HFFc6 (cell line): ENCODE data around the gene TSPAN11. TPM values are rescaled to one million over a fixed set of nuclear protein-coding genes. Genes with fewer than 3 reads are reported as not detected.

Experiments used
- DNase-seq: peaks from one replicate; pipeline ENCODE4 v3.0.0-alpha.2; 2018
- H3K27ac Mint-ChIP-seq: 2 replicates; pipeline ENCODE4 v1.8.0; 2020; ENCODE audit warnings: mild to moderate bottlenecking, mixed read lengths
- H3K27me3 Mint-ChIP-seq: 2 replicates; pipeline ENCODE4 v1.8.0; 2021; ENCODE audit warnings: mild to moderate bottlenecking, moderate library complexity, mixed read lengths; ENCODE audit not compliant: insufficient read depth
- H3K36me3 Mint-ChIP-seq: 2 replicates; pipeline ENCODE4 v1.8.0; 2021; ENCODE audit warnings: low read depth, mixed read lengths
- H3K4me1 Mint-ChIP-seq: 2 replicates; pipeline ENCODE4 v1.8.0; 2020; ENCODE audit warnings: low read depth, mixed read lengths
- H3K4me3 Mint-ChIP-seq: 2 replicates; pipeline ENCODE4 v1.8.0; 2020; ENCODE audit warnings: mild to moderate bottlenecking, moderate library complexity, mixed read lengths
- H3K9me3 Mint-ChIP-seq: 2 replicates; pipeline ENCODE4 v1.8.0; 2020; ENCODE audit warnings: mild to moderate bottlenecking, mixed read lengths
- CTCF ChIP-seq: fragments of 200-600 bp; sonication (generic); IDR thresholded peaks from 2 replicates; pipeline ENCODE4 v1.5.0; 2021; ENCODE audit warnings: antibody characterized with exemption, mild to moderate bottlenecking
- total RNA-seq, 6 experiments: library from RNA; stranded (reverse); fragmentation: NEBNext Ultra II Directional; extraction: Animal tissue kit (Norgen Biotek cat#: 25700); gene quantifications; 2 replicates in 1 of 6; 3 replicates in 5 of 6; pipeline ENCODE4 v1.2.3, GENCODE V29; 2021

The TSPAN11 gene
- total RNA-seq, 6 experiments from 2014 or later: 0.17 to 0.18 TPM; not detected in 4

DNA sequence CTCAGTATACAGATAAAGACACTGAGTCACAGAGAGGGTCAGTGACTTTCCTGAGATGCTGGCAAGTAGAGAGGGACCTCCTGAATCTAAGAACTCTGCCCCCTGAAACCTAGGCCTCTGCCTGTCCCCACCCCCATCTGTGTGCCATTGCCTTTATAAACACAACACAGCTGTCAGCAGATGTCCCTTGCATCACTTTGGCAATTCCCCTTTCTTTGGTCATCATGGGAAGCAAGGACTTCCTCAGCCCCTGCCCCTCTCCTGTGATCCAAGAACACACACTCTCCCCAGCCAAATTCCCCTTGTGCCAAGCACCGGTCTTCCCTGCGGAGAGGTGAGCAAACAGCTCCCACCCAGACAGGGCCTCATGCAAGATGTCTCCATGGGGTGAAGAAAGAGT lies 8.3 kb downstream of the TSPAN11 start:
- Mint-ChIP-seq H3K27ac (no peak overlapping the region), H3K27me3 (peaks cover 11% of the 10 kb centered on the region), H3K36me3 (no peaks in the 10 kb centered on the region), H3K4me3 (no peak overlapping the region), H3K4me1 (no peaks in the 10 kb centered on the region), H3K9me3 (no peaks in the 10 kb centered on the region)
- no peak for TF ChIP-seq CTCF
- DNase-seq: no peak

- no peak for TF ChIP-seq CTCF
- Mint-ChIP-seq H3K4me3 (no peak overlapping the region), H3K4me1 (no peaks in the 10 kb centered on the region), H3K27me3 (peaks cover 9% of the 10 kb centered on the region), H3K27ac (no peak overlapping the region), H3K36me3 (no peaks in the 10 kb centered on the region), H3K9me3 (no peaks in the 10 kb centered on the region)
- DNase-seq: no peak
Measured at GRCh38 chr12:30936036-30936435, 9.5 kb downstream of the TSPAN11 start.

DNA sequence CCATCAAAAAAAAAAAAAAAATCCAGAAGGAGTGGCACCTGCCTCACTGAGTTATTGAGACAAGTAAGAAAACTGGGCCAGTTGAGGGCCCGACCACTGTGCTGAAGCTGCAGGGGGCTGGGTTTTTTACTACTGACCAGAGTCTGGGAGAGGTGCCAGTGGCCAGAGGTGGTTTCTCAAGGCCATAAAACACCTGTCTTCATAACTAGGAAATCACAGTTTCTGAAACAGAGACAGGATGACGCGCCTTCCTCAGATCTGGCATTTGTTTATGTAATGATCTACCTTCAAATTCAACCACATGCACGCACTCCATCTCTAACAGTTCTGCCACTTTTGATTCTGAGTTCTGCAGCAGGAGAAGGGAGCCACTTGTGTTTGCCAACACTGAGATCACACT lies 12.7 kb downstream of the TSPAN11 start:
- no peak overlapping the region for H3K4me3 Mint-ChIP-seq
- DNase-seq: no peak
- H3K4me1 Mint-ChIP-seq: no peaks in the 10 kb centered on the region
- H3K36me3 Mint-ChIP-seq: no peaks in the 10 kb centered on the region
- H3K27ac Mint-ChIP-seq: no peak overlapping the region
- H3K9me3 Mint-ChIP-seq: no peaks in the 10 kb centered on the region
- no peak for TF ChIP-seq CTCF
- peaks cover 10% of the 10 kb centered on the region for H3K27me3 Mint-ChIP-seq

GRCh38 chr12:30942486-30942885 lies 15.9 kb downstream of the TSPAN11 start:
- Mint-ChIP-seq H3K4me1 (no peaks in the 10 kb centered on the region), H3K27me3 (peaks cover 15% of the 10 kb centered on the region), H3K27ac (no peak overlapping the region), H3K36me3 (no peaks in the 10 kb centered on the region), H3K4me3 (no peak overlapping the region), H3K9me3 (no peaks in the 10 kb centered on the region)
- no peak for TF ChIP-seq CTCF
- no peak for DNase-seq

- Mint-ChIP-seq H3K4me1 (no peaks in the 10 kb centered on the region), H3K4me3 (no peak overlapping the region), H3K27ac (no peak overlapping the region), H3K9me3 (no peaks in the 10 kb centered on the region), H3K27me3 (peaks cover 14% of the 10 kb centered on the region), H3K36me3 (no peaks in the 10 kb centered on the region)
- TF ChIP-seq CTCF: no peak
- no peak for DNase-seq
Measured at GRCh38 chr12:30942936-30943335, 16.4 kb downstream of the TSPAN11 start.
